Measurements from ENCODE around the gene WNT10A.

WNT10A gene

DNA sequence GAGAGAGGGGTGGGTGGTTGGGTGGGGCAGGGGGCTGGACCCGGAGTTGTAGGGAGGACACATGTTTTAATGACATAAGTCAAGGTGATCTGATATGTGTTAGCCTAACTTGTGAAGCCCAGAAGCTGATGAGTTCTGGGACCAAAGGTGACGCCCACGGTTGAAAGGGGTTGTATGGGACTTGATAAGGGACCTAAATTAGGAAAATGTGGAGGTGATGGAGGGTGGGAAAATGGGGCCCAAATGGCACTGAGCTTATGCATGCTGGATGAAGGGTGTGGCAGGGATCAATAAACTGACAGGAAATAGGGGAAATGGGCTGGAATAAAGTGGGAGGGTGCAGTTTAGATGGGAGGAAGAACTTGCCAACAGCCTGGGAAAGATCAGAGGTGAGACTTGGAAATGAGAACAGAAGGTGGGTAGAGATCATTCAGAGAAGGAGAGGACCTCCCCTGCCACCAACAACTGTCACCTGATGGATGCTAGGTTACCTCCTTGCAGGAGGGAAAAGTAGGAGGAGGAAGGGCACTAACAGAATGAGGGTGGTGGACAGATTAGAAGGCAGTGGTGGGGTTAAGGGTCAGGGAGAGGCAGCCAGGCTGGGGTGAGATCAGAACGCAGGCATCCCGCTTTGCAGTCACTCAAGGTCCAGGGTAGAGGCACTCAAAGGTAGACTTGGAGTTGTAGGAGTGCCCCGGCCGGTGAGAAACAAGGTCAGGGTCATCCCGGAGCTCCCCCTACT, 15.3 kb downstream of the WNT10A start:
- TF ChIP-seq SIN3A (IDR thresholded peaks at IDR 0.05; ENCODE audit: borderline replicate concordance, insufficient read depth, low read length) (no peak), TAF1 (IDR thresholded peaks at IDR 0.05; ENCODE audit: borderline replicate concordance, insufficient read depth, low read length) (no peak), REST (IDR thresholded peaks at IDR 0.05; ENCODE audit: insufficient read depth in 1 of 2, low read depth in 2 of 2, low read length in 2 of 2) (no peak), FOXP2 (optimal IDR thresholded peaks at IDR 0.05; ENCODE audit: borderline replicate concordance, extremely low read depth, extremely low read length, insufficient read depth) (no peak), POLR2AphosphoS5 (IDR thresholded peaks at IDR 0.05; ENCODE audit: low read depth, low read length) (no peak)

- TF ChIP-seq SIN3A (IDR thresholded peaks at IDR 0.05; ENCODE audit: borderline replicate concordance, insufficient read depth, low read length): no peak
- no peak for TF ChIP-seq POLR2AphosphoS5 (IDR thresholded peaks at IDR 0.05; ENCODE audit: low read depth, low read length)
- TF ChIP-seq TAF1 (IDR thresholded peaks at IDR 0.05; ENCODE audit: borderline replicate concordance, insufficient read depth, low read length): no peak
- TF ChIP-seq REST (IDR thresholded peaks at IDR 0.05; ENCODE audit: insufficient read depth in 1 of 2, low read depth in 2 of 2, low read length in 2 of 2): no peak
- no peak for TF ChIP-seq FOXP2 (optimal IDR thresholded peaks at IDR 0.05; ENCODE audit: borderline replicate concordance, extremely low read depth, extremely low read length, insufficient read depth)
Observed at GRCh38 chr2:218896501-218897393, 16.1 kb downstream of the WNT10A start.

- TF ChIP-seq SIN3A (IDR thresholded peaks at IDR 0.05; ENCODE audit: borderline replicate concordance, insufficient read depth, low read length) (no peak), REST (IDR thresholded peaks at IDR 0.05; ENCODE audit: insufficient read depth in 1 of 2, low read depth in 2 of 2, low read length in 2 of 2) (no peak), FOXP2 (optimal IDR thresholded peaks at IDR 0.05; ENCODE audit: borderline replicate concordance, extremely low read depth, extremely low read length, insufficient read depth) (no peak), POLR2AphosphoS5 (IDR thresholded peaks at IDR 0.05; ENCODE audit: low read depth, low read length) (no peak), TAF1 (IDR thresholded peaks at IDR 0.05; ENCODE audit: borderline replicate concordance, insufficient read depth, low read length) (no peak)
Observed at GRCh38 chr2:218897394-218898108, 16.9 kb downstream of the WNT10A start.

GRCh38 chr2:218898109-218898878, 17.6 kb downstream of the WNT10A start:
- TF ChIP-seq SIN3A (IDR thresholded peaks at IDR 0.05; ENCODE audit: borderline replicate concordance, insufficient read depth, low read length) (no peak), POLR2AphosphoS5 (IDR thresholded peaks at IDR 0.05; ENCODE audit: low read depth, low read length) (no peak), FOXP2 (optimal IDR thresholded peaks at IDR 0.05; ENCODE audit: borderline replicate concordance, extremely low read depth, extremely low read length, insufficient read depth) (no peak), TAF1 (IDR thresholded peaks at IDR 0.05; ENCODE audit: borderline replicate concordance, insufficient read depth, low read length) (no peak), REST (IDR thresholded peaks at IDR 0.05; ENCODE audit: insufficient read depth in 1 of 2, low read depth in 2 of 2, low read length in 2 of 2) (no peak)

Data from PFSK-1 (cell line).